RKO (cell line): ENCODE results near the gene GRAP2.
"Not testable (repeated sequence)": the region's sequence is repeated elsewhere in the genome, so short reads cannot be mapped to it uniquely, and the experiment has no call there.

ENCODE experiments used
- DNase-seq: peaks from one replicate; pipeline ENCODE4 v3.0.0-alpha.2; 2016; ENCODE audit warnings: low spot score

Gene GRAP2

GRCh38 chr22:39965748-39966147 lies 64.9 kb downstream of the GRAP2 start:
- DNase-seq, result no peak

GRCh38 chr22:39966470-39966869 lies 65.6 kb downstream of the GRAP2 start:
- no peak for DNase-seq

GRCh38 chr22:39967103-39967829 lies 66.4 kb downstream of the GRAP2 start:
- DNase-seq, result no peak

- no peak for DNase-seq
Observed at GRCh38 chr22:39967996-39968972, 67.4 kb downstream of the GRAP2 start.

GRCh38 chr22:39970742-39971141 lies 69.9 kb downstream of the GRAP2 start:
- DNase-seq, result no peak

- no peak for DNase-seq
Observed at GRCh38 chr22:39972641-39973040, 71.8 kb downstream of the GRAP2 start.

- no peak for DNase-seq
Observed at GRCh38 chr22:39973656-39974055, 72.8 kb downstream of the GRAP2 start.

GRCh38 chr22:39974065-39974464 lies 73.2 kb downstream of the GRAP2 start:
- DNase-seq, result no peak

- DNase-seq, result no peak
Observed at GRCh38 chr22:39979048-39979447, 78.2 kb downstream of the GRAP2 start.

- DNase-seq, result no peak
Observed at GRCh38 chr22:39979458-39979857, 78.6 kb downstream of the GRAP2 start.

GRCh38 chr22:39980596-39980995 lies 79.7 kb downstream of the GRAP2 start:
- DNase-seq, result no peak

GRCh38 chr22:39983346-39983745 lies 82.5 kb downstream of the GRAP2 start:
- DNase-seq, result no peak

GRCh38 chr22:39984006-39984405 lies 83.1 kb downstream of the GRAP2 start:
- no peak for DNase-seq

- DNase-seq, result no peak
Observed at GRCh38 chr22:39984746-39985145, 83.9 kb downstream of the GRAP2 start.

GRCh38 chr22:39985383-39986035 lies 84.6 kb downstream of the GRAP2 start:
- no peak for DNase-seq

GRCh38 chr22:39988386-39989114 lies 87.7 kb downstream of the GRAP2 start:
- no peak for DNase-seq

- DNase-seq, result no peak
Observed at GRCh38 chr22:39989633-39990032, 88.7 kb downstream of the GRAP2 start.

- DNase-seq, result no peak
Observed at GRCh38 chr22:39990686-39991085, 89.8 kb downstream of the GRAP2 start.

- DNase-seq, result no peak
Observed at GRCh38 chr22:39991159-39991860, 90.4 kb downstream of the GRAP2 start.

- DNase-seq, result no peak
Observed at GRCh38 chr22:39992088-39992826, 91.4 kb downstream of the GRAP2 start.

GRCh38 chr22:39992894-39993293 lies 92.0 kb downstream of the GRAP2 start:
- DNase-seq, result not testable (repeated sequence)
